Measurements from ENCODE around the gene KCNAB1. TPM values are rescaled to one million over a fixed set of nuclear protein-coding genes. Genes with fewer than 3 reads are reported as not detected.

Gene KCNAB1
- total and polyA plus RNA-seq, 2 of the 8 experiments (the other 6 are each of a cell fraction or from before 2014, with no cell fraction given) = 0.51 to 2.3 TPM

DNA sequence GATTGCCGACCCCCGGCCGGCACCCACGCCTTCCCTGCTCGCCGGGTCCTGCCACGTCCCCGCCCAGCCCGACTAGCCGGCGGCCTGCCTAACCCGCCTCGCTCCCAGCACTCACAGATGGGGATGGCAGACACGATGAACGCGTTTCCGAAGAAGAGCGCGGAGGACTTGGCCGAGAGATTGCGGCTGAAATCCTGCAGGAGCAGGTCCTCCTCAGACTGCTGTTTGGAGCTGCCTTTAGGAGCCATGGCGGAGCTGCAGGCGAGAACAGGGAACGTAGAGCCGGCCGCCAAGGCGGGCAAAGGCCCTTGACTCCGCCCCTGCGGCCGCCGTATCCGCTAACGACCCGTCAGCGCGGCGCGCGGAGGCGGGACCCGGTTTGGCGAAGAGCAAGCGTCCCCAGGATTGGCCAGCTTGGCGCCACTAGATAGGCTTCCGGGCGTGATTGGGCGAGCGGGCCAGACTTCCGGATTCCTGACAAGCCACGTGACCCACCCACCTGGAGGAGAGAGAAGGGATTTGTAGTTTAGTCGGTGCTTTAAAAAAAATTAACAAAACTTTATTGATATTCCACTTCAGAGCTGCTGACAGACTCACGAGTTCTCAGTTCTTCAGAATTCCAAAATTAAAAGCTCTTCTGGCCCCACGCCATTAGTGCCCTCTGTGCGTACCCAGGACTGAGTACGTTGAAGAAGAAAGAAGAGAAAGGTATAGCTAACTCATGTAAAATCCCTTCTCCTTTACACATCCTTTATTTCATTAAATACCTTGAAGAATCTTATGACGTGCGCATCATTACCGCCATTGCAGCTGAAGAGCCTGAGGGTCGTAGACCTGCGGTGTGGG, 434.7 kb downstream of the KCNAB1 start, which contains the start of gene SSR3 (continued):
- no peak for TF ChIP-seq NANOG (IDR thresholded peaks at IDR 0.05; ENCODE audit: insufficient read depth, low read depth, low read length, poor library complexity, severe bottlenecking)
- TF ChIP-seq POU5F1 (IDR thresholded peaks at IDR 0.05; ENCODE audit: low read depth, low read length) = no peak
- no peak for TF ChIP-seq CTBP2 (IDR thresholded peaks at IDR 0.05; ENCODE audit: borderline replicate concordance, insufficient read depth, insufficient read length, low read length)
- no peak for TF ChIP-seq SIRT6 (IDR thresholded peaks at IDR 0.05; ENCODE audit: low read length)
- no peak for TF ChIP-seq CBX5 (IDR thresholded peaks at IDR 0.05; ENCODE audit: low read depth, low read length)
- no peak for TF ChIP-seq RXRA (IDR thresholded peaks at IDR 0.05; ENCODE audit: insufficient read depth, low read depth, low read length)
- peak; percentile 82 for TF ChIP-seq CHD2 (IDR thresholded peaks at IDR 0.05; ENCODE audit: low read length)
- TF ChIP-seq, protein P1, sequence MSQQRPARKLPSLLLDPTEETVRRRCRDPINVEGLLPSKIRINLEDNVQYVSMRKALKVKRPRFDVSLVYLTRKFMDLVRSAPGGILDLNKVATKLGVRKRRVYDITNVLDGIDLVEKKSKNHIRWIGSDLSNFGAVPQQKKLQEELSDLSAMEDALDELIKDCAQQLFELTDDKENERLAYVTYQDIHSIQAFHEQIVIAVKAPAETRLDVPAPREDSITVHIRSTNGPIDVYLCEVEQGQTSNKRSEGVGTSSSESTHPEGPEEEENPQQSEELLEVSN (IDR thresholded peaks at IDR 0.05) = peak; percentile 11; the same call in 1 of the 2 replicates
- peak; percentile 98 for TF ChIP-seq TEAD4 (IDR thresholded peaks at IDR 0.05; ENCODE audit: low read depth, low read length)
- no peak for TF ChIP-seq SUZ12 (IDR thresholded peaks at IDR 0.05; ENCODE audit: low read length)
- TF ChIP-seq TCF12 (IDR thresholded peaks at IDR 0.05; ENCODE audit: low read depth, low read length) = 0 out of 2 replicates have a peak, but pooled peaks have one; percentile 59
- TF ChIP-seq GABPA (IDR thresholded peaks at IDR 0.05; ENCODE audit: borderline replicate concordance, insufficient read depth, low read length) = peak; percentile 72; the same call in 1 of the 2 replicates
- no peak for TF ChIP-seq CBX8 (IDR thresholded peaks at IDR 0.05; ENCODE audit: borderline replicate concordance, low read depth, low read length)
- TF ChIP-seq SRF (IDR thresholded peaks at IDR 0.05; ENCODE audit: low read depth, low read length) = no peak
- TF ChIP-seq KDM4A (IDR thresholded peaks at IDR 0.05; ENCODE audit: low read depth, low read length, severe bottlenecking) = peak; percentile 14
- peak; percentile 91 for TF ChIP-seq PHF8 (conservative IDR thresholded peaks at IDR 0.05; ENCODE audit: low read depth, low read length)
- peak; percentile 96 for TF ChIP-seq POLR2AphosphoS5 (IDR thresholded peaks at IDR 0.05; ENCODE audit: low read depth, low read length)
- no peak for TF ChIP-seq CHD1 (IDR thresholded peaks at IDR 0.05; ENCODE audit: low read depth, low read length)
- no peak for TF ChIP-seq RFX5 (IDR thresholded peaks at IDR 0.05; ENCODE audit: borderline replicate concordance, low read depth, low read length)
- TF ChIP-seq TAF7 (optimal IDR thresholded peaks at IDR 0.05; ENCODE audit: borderline replicate concordance, low read depth, low read length) = peak; percentile 44
- TF ChIP-seq BRCA1 (IDR thresholded peaks at IDR 0.05; ENCODE audit: low read depth, low read length) = no peak
- peak; percentile 97 for TF ChIP-seq SP1 (IDR thresholded peaks at IDR 0.05; ENCODE audit: low read depth, low read length)
- TF ChIP-seq YY1 (IDR thresholded peaks at IDR 0.05; ENCODE audit: low read depth, low read length) = peak; percentile 85
- TF ChIP-seq SIX5 (IDR thresholded peaks at IDR 0.05; ENCODE audit: low read depth, low read length) = peak; percentile 78
- TF ChIP-seq SP4 (IDR thresholded peaks at IDR 0.05; ENCODE audit: low read length) = peak; percentile 76; the same call in 1 of the 2 replicates

Measured in H1 (cell line).